CD14-positive monocyte (primary cell): ENCODE data around the gene MBD3. TPM values are rescaled to one million over a fixed set of nuclear protein-coding genes. Genes with fewer than 3 reads are reported as not detected.
A peak's percentile ranks its signal among the peaks of the same experiment; 100 is the strongest.

Experiments used
- DNase-seq, 3 donors: peaks; one replicate each; pipeline ENCODE4 v3.0.0-alpha.2; 2011 to 2022
- H2AFZ ChIP-seq: 2 replicates; pipeline ENCODE4 v1.6.0; 2012; ENCODE audit warnings: mild to moderate bottlenecking, low read depth, low read length, inconsistent platforms; ENCODE audit not compliant: insufficient read depth, poor library complexity, severe bottlenecking
- H3K27ac ChIP-seq, 2 donors: 1 replicate in 1 of 2; 2 replicates in 1 of 2; pipeline ENCODE4 v1.5.1; 2012 to 2013; ENCODE audit warnings: low read length in 2 of 2, control low read depth in 1 of 2, inconsistent platforms in 1 of 2, low read depth in 1 of 2, mild to moderate bottlenecking in 1 of 2
- H3K27me3 ChIP-seq, 2 donors: one replicate each; pipeline versions ENCODE4 v1.6.0 to v1.6.1; 2011 to 2013; ENCODE audit warnings: low read length in 2 of 2; ENCODE audit not compliant: control insufficient read depth in 2 of 2, insufficient read depth in 2 of 2
- H3K36me3 ChIP-seq, 2 donors: replicated peaks in 1 of 2; 1 replicate in 1 of 2; 2 replicates in 1 of 2; pipeline versions ENCODE4 v1.5.1 to v1.6.1; 2012 to 2013; ENCODE audit warnings: low read length in 2 of 2, control low read depth in 1 of 2, inconsistent platforms in 1 of 2, mild to moderate bottlenecking in 1 of 2; ENCODE audit not compliant: insufficient read depth in 2 of 2, control insufficient read depth in 1 of 2
- H3K4me1 ChIP-seq, 2 donors: 1 replicate in 1 of 2; 2 replicates in 1 of 2; pipeline versions ENCODE4 v1.5.1 to v1.6.1; 2012 to 2013; ENCODE audit warnings: low read length in 2 of 2, control low read depth in 1 of 2, inconsistent platforms in 1 of 2, mild to moderate bottlenecking in 1 of 2, moderate library complexity in 1 of 2; ENCODE audit not compliant: insufficient read depth in 2 of 2, control insufficient read depth in 1 of 2
- H3K4me2 ChIP-seq: replicated peaks from 2 replicates; pipeline ENCODE3; 2012; ENCODE audit warnings: low read length, moderate library complexity, mild to moderate bottlenecking; ENCODE audit not compliant: poor library complexity, severe bottlenecking; ENCODE audit errors: extremely low read depth
- H3K4me3 ChIP-seq, 3 experiments: fragments of 200-600 bp in 1 of 3; sonication (generic) in 1 of 3; replicated peaks in 1 of 3; 1 replicate in 2 of 3; 2 replicates in 1 of 3; pipeline ENCODE4 v1.5.1; 2011 to 2013; ENCODE audit warnings: low read length in 3 of 3, mild to moderate bottlenecking in 3 of 3, control low read depth in 2 of 3, low read depth in 2 of 3, inconsistent platforms in 1 of 3, moderate library complexity in 1 of 3
- H3K79me2 ChIP-seq: 2 replicates; pipeline ENCODE4 v1.6.0; 2012; ENCODE audit warnings: mild to moderate bottlenecking, control low read depth, inconsistent platforms, low read length, moderate library complexity; ENCODE audit not compliant: insufficient read depth
- H3K9ac ChIP-seq: 2 replicates; pipeline ENCODE4 v1.6.0; 2017; ENCODE audit warnings: low read length, mild to moderate bottlenecking; ENCODE audit not compliant: insufficient read depth, poor library complexity, severe bottlenecking
- H3K9me3 ChIP-seq, 2 donors: replicated peaks in 1 of 2; 1 replicate in 1 of 2; 2 replicates in 1 of 2; pipeline versions ENCODE4 v1.5.1 to v1.6.1; 2012 to 2013; ENCODE audit warnings: low read length in 2 of 2, control low read depth in 1 of 2; ENCODE audit not compliant: control insufficient read depth in 1 of 2, insufficient read depth in 1 of 2
- H4K20me1 ChIP-seq: 2 replicates; pipeline ENCODE4 v1.6.0; 2012; ENCODE audit warnings: mild to moderate bottlenecking, low read length, control low read depth, moderate library complexity; ENCODE audit not compliant: insufficient read depth
- H3K27ac Mint-ChIP-seq, 7 donors: one replicate each; pipeline ENCODE4 v1.8.0; 2020; ENCODE audit warnings: mild to moderate bottlenecking in 7 of 7, mixed read lengths in 7 of 7, moderate library complexity in 6 of 7, inconsistent platforms in 2 of 7
- H3K27me3 Mint-ChIP-seq, 3 donors: one replicate each; pipeline ENCODE4 v1.8.0; 2021 to 2022; ENCODE audit warnings: low read depth in 3 of 3, mild to moderate bottlenecking in 3 of 3, mixed read lengths in 3 of 3, moderate library complexity in 3 of 3, inconsistent platforms in 1 of 3
- H3K36me3 Mint-ChIP-seq, 2 donors: one replicate each; pipeline ENCODE4 v1.8.0; 2020; ENCODE audit warnings: mixed read lengths in 2 of 2, inconsistent platforms in 1 of 2, mild to moderate bottlenecking in 1 of 2
- H3K4me1 Mint-ChIP-seq: one replicate; pipeline ENCODE4 v1.8.0; 2020; ENCODE audit warnings: mild to moderate bottlenecking, mixed read lengths
- H3K4me3 Mint-ChIP-seq, 2 donors: one replicate each; pipeline ENCODE4 v1.8.0; 2020; ENCODE audit warnings: mild to moderate bottlenecking in 2 of 2, mixed read lengths in 2 of 2, moderate library complexity in 1 of 2
- H3K9me3 Mint-ChIP-seq, 7 donors: one replicate each; pipeline ENCODE4 v1.8.0; 2020 to 2022; ENCODE audit warnings: mixed read lengths in 7 of 7, mild to moderate bottlenecking in 6 of 7, moderate library complexity in 6 of 7, inconsistent platforms in 2 of 7
- WGBS: methylation state at CpG from one replicate; pipeline ENCODE4 v1.1.5; 2013; ENCODE audit warnings: missing lambda C conversion rate; ENCODE audit not compliant: insufficient coverage; 5-methylcytosine and 5-hydroxymethylcytosine counted together
- intact Hi-C, 2 donors: fragments of 100-400 bp; cut with micrococcal nuclease; formaldehyde crosslinking; loops; one replicate each; pipeline versions ENCODE4 v1.15.0 to v1.15.1; 2023
- polyA plus RNA-seq, 3 donors: library from polyadenylated mRNA; depleted of rRNA in 1 of 3; unstranded in 2 of 3; stranded (reverse) in 1 of 3; fragments of 300-500 nt in 2 of 3; fragments of >200 nt in 1 of 3; fragmentation: Illumina TruSeq in 2 of 3; gene quantifications; 1 replicate in 2 of 3; 2 replicates in 1 of 3; pipeline ENCODE4 v1.2.3, GENCODE V29; 2012 to 2021
- TF ChIP-seq, protein P1 (sequence below): fragments of 200-600 bp; IDR thresholded peaks from one replicate; pipeline ENCODE4 v1.8.0; 2022; ENCODE audit warnings: antibody characterized with exemption, mild to moderate bottlenecking

Gene MBD3
- polyA plus RNA-seq, 3 donors: 2.6 to 35.3 (median 4.9) TPM

DNA sequence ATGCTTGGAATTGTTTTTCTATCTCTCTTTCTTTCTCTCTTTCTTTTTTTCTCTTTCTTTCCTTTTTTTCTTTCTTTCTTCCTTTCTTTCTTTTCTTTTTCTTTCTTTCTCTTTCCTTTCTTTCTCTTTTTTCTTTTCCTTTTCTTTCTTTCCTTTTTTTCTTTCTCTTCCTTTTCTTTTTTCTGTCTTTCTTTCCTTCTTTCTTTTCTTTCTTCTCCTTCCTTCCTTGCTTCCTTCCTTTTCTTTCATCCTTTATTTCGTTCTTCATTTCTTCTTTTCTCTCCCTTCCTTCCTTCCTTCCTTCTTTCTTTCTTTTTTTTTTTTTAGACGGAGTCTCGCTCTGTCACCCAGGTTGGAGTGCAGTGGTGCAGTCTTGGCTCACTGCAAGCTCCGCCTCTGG lies 22.7 kb downstream of the MBD3 start:
- peaks cover 0 to 3% (median 1%) of the 10 kb centered on the region in 7 donors for H3K9me3 Mint-ChIP-seq
- no peak overlapping the region for H3K4me3 ChIP-seq
- intact Hi-C loops: loop anchor here in 1 of 2 donors (5.0 kb wide), 2 partner anchors 78 to 242 kb away; partner anchors contain the start of genes ATP8B3, PCSK4 and REEP6
- H3K4me2 ChIP-seq: no peak overlapping the region
- H3K36me3 Mint-ChIP-seq: peaks cover 0 to 4% of the 10 kb centered on the region in 2 donors
- no peaks in the 10 kb centered on the region for H3K9me3 ChIP-seq
- no peak overlapping the region for H2AFZ ChIP-seq
- no peak overlapping the region for H3K27ac ChIP-seq
- H3K27me3 ChIP-seq: peaks cover 3 to 27% of the 10 kb centered on the region in 2 donors
- no peak for DNase-seq
- H3K79me2 ChIP-seq: no peaks in the 10 kb centered on the region
- no peaks in the 10 kb centered on the region for H3K36me3 ChIP-seq
- H3K4me1 Mint-ChIP-seq: peaks cover 3% of the 10 kb centered on the region
- peak overlapping the region in 1 of 7 donors; percentile 18 for H3K27ac Mint-ChIP-seq
- H3K9ac ChIP-seq: no peak overlapping the region
- TF ChIP-seq, protein P1, sequence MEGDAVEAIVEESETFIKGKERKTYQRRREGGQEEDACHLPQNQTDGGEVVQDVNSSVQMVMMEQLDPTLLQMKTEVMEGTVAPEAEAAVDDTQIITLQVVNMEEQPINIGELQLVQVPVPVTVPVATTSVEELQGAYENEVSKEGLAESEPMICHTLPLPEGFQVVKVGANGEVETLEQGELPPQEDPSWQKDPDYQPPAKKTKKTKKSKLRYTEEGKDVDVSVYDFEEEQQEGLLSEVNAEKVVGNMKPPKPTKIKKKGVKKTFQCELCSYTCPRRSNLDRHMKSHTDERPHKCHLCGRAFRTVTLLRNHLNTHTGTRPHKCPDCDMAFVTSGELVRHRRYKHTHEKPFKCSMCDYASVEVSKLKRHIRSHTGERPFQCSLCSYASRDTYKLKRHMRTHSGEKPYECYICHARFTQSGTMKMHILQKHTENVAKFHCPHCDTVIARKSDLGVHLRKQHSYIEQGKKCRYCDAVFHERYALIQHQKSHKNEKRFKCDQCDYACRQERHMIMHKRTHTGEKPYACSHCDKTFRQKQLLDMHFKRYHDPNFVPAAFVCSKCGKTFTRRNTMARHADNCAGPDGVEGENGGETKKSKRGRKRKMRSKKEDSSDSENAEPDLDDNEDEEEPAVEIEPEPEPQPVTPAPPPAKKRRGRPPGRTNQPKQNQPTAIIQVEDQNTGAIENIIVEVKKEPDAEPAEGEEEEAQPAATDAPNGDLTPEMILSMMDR: peak; percentile 17
- peaks cover 15 to 55% (median 31%) of the 10 kb centered on the region in 3 donors for H3K27me3 Mint-ChIP-seq
- 50% methylated on average over 2 of the region's 4 CpGs for WGBS
- H4K20me1 ChIP-seq: no peaks in the 10 kb centered on the region
- peak overlapping the region; percentile 39 to 67 for H3K4me3 Mint-ChIP-seq
- H3K4me1 ChIP-seq: peaks cover 7 to 15% of the 10 kb centered on the region in 2 donors

DNA sequence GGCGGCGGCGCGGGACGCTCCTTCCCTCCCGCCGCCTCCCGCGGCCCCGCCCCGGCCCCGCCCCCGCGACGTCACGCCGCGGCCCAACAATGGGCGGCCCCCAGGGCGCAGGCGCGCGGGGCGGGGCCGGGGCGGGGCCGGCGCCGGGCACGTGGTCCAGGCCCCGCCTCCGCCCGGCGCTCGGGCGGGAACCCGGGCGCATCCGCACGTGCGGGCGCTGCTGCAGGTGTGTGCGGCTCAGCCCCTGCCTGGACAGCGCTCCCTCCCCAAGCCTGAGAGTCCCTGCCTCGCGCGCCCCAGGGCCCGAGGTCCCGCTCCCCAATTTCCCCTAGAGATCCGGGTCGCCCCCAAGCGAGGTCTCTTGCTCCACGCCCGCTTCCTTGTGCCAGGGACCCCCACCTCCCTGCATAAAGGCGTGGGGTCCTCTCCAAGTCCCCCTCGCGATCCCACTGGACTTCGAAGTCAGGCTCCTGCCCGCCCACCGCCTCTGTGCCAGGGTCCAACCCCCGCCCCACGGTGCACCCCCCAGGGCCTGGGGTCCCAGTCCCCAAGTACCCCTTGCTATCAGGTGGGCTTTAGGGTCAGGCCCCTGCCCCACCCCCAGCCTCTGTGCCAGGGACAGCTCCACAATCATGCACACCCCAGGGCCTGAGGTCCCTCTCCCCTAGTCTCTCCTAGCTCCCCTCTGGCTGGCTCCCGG lies 24.2 kb downstream of the MBD3 start, which contains the start of gene MEX3D:
Gene MEX3D (minus strand): TSS at position 6 of the 700 bp plus-strand sequence. CDS start 267 bp downstream, outside the sequence.
- WGBS: 8% methylated on average over 58 of the region's 63 CpGs
- Mint-ChIP-seq H3K9me3 (peaks cover 0 to 8% (median 3%) of the 10 kb centered on the region in 7 donors), H3K27ac (peak within 1 kb of the TSS in 1 of 7 donors; percentile 71), H3K4me1 (peaks cover 3% of the 10 kb centered on the region), H3K27me3 (peaks cover 18 to 64% (median 36%) of the 10 kb centered on the region in 3 donors), H3K4me3 (peak within 1 kb of the TSS; percentile 64 to 82), H3K36me3 (peaks cover 0 to 4% of the 10 kb centered on the region in 2 donors)
- Histone ChIP-seq H3K36me3 (no peaks in the 10 kb centered on the region), H2AFZ (peak within 1 kb of the TSS; percentile 61), H3K27me3 (peaks cover 3 to 27% of the 10 kb centered on the region in 2 donors), H4K20me1 (no peaks in the 10 kb centered on the region), H3K9me3 (no peaks in the 10 kb centered on the region), H3K4me3 (peak within 1 kb of the TSS in 2 of 3 experiments; percentile 7 to 70), H3K79me2 (no peaks in the 10 kb centered on the region), H3K9ac (no peak within 1 kb of the TSS), H3K27ac (no peak within 1 kb of the TSS), H3K4me1 (peaks cover 7 to 15% of the 10 kb centered on the region in 2 donors), H3K4me2 (peak within 1 kb of the TSS; percentile 76)
- TF ChIP-seq, protein P1: no peak
- intact Hi-C loops: loop anchor here in 1 of 2 donors (5.0 kb wide), 2 partner anchors 76 to 244 kb away; partner anchors contain the start of genes ATP8B3, PCSK4 and REEP6
- peak; percentile 45 to 79 (median 70) for DNase-seq
